ENCODE measurements around the gene MRPS12. TPM values are rescaled to one million over a fixed set of nuclear protein-coding genes. Genes with fewer than 3 reads are reported as not detected.

The MRPS12 gene
- total and polyA plus RNA-seq, 2 of the 4 experiments (the other 2 are of a cell fraction): 26.7 to 75.4 TPM

DNA sequence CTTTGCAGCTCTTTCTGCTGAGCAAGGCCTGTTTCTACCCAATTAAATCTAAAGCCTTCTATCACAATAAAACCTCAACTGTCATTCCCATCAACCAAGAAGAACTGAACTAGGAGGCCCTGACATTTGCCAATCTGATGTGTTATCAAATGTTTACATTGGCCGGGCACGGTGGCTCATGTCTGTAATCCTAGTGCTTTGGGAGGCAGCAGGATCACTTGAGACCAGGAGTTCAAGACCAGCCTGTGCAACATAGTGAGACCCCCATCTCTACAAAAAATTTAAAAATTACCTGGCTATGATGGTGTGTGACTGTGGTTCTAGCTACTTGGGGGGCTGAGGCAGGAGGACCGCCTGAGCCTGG, 47.6 kb downstream of the MRPS12 start:
- no peak overlapping the region for H3K4me2 ChIP-seq (ENCODE audit: low read depth, low read length)
- no peak overlapping the region for H2BK15ac ChIP-seq (ENCODE audit: low read depth, low read length)
- no CpG with 5 or more reads among the region's 3 CpGs for WGBS, 2 experiments (ENCODE audit: extremely low coverage in 2 of 2, insufficient read length in 1 of 2)
- H2AK9ac ChIP-seq (replicated peaks; ENCODE audit: low read depth, low read length, poor library complexity): no peak overlapping the region
- H3K27me3 ChIP-seq (ENCODE audit: control insufficient read depth, insufficient read depth, low read length): no peaks in the 10 kb centered on the region; the same call in 1 of the 2 replicates
- dilution Hi-C loops (cut with HindIII; ENCODE audit: low sequenced_read_pairs, unreplicated experiment) (no loop called here), in situ Hi-C loops (cut with MboI; ENCODE audit: low sequenced_read_pairs) (no loop called here), intact Hi-C loops (cut with micrococcal nuclease) (no loop called here)
- H3K56ac ChIP-seq (ENCODE audit: extremely low read depth, insufficient read depth, low read length): no peak overlapping the region
- no peak overlapping the region for H3K4me3 ChIP-seq (ENCODE audit: insufficient read depth, low read depth, low read length)
- H3K27ac ChIP-seq (ENCODE audit: insufficient read depth, low read length): no peak overlapping the region
- no peaks in the 10 kb centered on the region for H4K20me1 ChIP-seq (ENCODE audit: insufficient read depth, low read length)
- POLR2A ChIA-PET (ENCODE audit: unreplicated experiment): no interaction called here
- H2BK20ac ChIP-seq (ENCODE audit: low read depth, low read length): no peak overlapping the region
- H3K36me3 ChIP-seq (ENCODE audit: control insufficient read depth, insufficient read depth, low read length): no peaks in the 10 kb centered on the region
- H3K9me1 ChIP-seq (ENCODE audit: insufficient read depth, low read length): no peaks in the 10 kb centered on the region
- H3K9ac ChIP-seq (ENCODE audit: low read depth, low read length): no peak overlapping the region
- no TSS peak for BruUV-seq (replicated peaks)
- no peak overlapping the region for H3K14ac ChIP-seq (replicated peaks; ENCODE audit: low read depth, low read length)
- H3K9me3 ChIP-seq (ENCODE audit: control insufficient read depth, insufficient read depth, low read length): peaks cover 3% of the 10 kb centered on the region; the same call in 1 of the 2 replicates
- TF ChIP-seq CEBPB (IDR thresholded peaks at IDR 0.05; ENCODE audit: low read depth, low read length) (no peak), CHD1 (IDR thresholded peaks at IDR 0.05; ENCODE audit: low read depth, low read length) (no peak), MXI1 (IDR thresholded peaks at IDR 0.05; ENCODE audit: borderline replicate concordance, low read depth, low read length) (no peak)
- H2BK5ac ChIP-seq (ENCODE audit: low read depth, low read length, poor library complexity, severe bottlenecking): no peak overlapping the region
- DNase-seq: no peak
- CTCF ChIA-PET: interaction anchor here (0.6 kb wide), 1 partner anchor 349 kb away, joined by 3 read pairs; no protein-coding TSS in a partner anchor
- no peak overlapping the region for H2AFZ ChIP-seq (replicated peaks; ENCODE audit: low read length, poor library complexity)
- peaks cover 7% of the 10 kb centered on the region for H3K4me1 ChIP-seq (ENCODE audit: control insufficient read depth, insufficient read depth, low read length)
- no peak overlapping the region for H4K5ac ChIP-seq (ENCODE audit: low read depth, low read length)
- no peak overlapping the region for H3K4ac ChIP-seq (ENCODE audit: low read depth, low read length)
- H4K8ac ChIP-seq (ENCODE audit: low read depth in 2 of 2, low read length in 2 of 2): no peak overlapping the region
- no peak overlapping the region for H2AK5ac ChIP-seq (ENCODE audit: low read depth, low read length)
- H4K91ac ChIP-seq (ENCODE audit: insufficient read depth, low read depth, low read length): no peak overlapping the region
- H3K79me1 ChIP-seq (ENCODE audit: low read depth in 1 of 2, low read length in 2 of 2): peaks cover 0 to 10% of the 10 kb centered on the region in 2 experiments; a peak in 1 of 4 replicates
- no peak overlapping the region for H3K23ac ChIP-seq (ENCODE audit: low read depth, low read length)
- H3K18ac ChIP-seq (ENCODE audit: low read depth, low read length): no peak overlapping the region
- no peak for ATAC-seq (ENCODE audit: low read depth)
- H2BK120ac ChIP-seq (ENCODE audit: low read depth, low read length): no peak overlapping the region
